SK-N-MC (cell line): ENCODE measurements around the gene CAVIN1.
"Not testable (repeated sequence)": the region's sequence is repeated elsewhere in the genome, so short reads cannot be mapped to it uniquely, and the experiment has no call there.

Experiments
- EZH2 ChIP-seq: fragments of 200-600 bp; sonication (generic); IDR thresholded peaks from one replicate; pipeline ENCODE4 v1.6.1; 2017; ENCODE audit warnings: antibody characterized with exemption
- FOXP2 ChIP-seq: optimal IDR thresholded peaks from 2 replicates; pipeline ENCODE3; 2011; ENCODE audit warnings: mild to moderate bottlenecking, moderate library complexity; ENCODE audit not compliant: insufficient read depth; ENCODE audit errors: extremely low read length, control extremely low read depth
- POLR2AphosphoS5 ChIP-seq: IDR thresholded peaks from 2 replicates; pipeline ENCODE4 v1.6.1; 2012; ENCODE audit warnings: mild to moderate bottlenecking, low read depth, low read length, borderline replicate concordance

DNA sequence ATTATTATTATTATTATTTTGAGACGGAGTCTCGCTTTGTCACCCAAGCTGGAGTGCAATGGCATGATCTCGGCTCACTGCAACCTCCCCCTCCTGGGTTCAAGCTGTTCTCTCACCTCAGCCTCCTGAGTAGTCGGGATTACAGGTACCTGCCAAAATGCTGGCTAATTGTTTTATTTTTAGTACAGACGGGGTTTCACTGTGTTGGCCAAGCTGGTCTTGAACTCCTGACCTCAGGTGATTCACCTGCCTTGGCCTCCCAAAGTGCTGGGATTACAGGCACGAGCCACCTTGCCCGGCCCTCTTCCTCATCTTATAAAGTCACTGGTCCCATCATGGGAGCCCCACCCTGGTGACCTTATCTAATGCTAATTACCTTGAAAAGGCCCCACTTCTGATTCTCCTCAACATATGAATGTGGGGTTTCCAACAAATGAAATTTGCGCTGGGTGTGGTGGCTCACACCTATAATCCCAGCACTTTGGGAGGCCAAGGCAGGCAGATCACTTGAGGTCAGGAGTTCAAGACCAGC, 22.1 kb downstream of the CAVIN1 start:
- TF ChIP-seq EZH2, POLR2AphosphoS5, FOXP2: not testable (repeated sequence)
